Smooth muscle cell (in vitro differentiated cells): ENCODE data around the gene CLDN14. TPM values are rescaled to one million over a fixed set of nuclear protein-coding genes. Genes with fewer than 3 reads are reported as not detected.

Experiments
- DNase-seq: peaks from one replicate; lab custom pipeline; 2025; ENCODE audit not compliant: unreplicated experiment; lab: John Stamatoyannopoulos, UW
- H2AFZ ChIP-seq: fragments of 200-600 bp; sonication (generic); 2 replicates; pipeline ENCODE4 v1.6.0; 2016; ENCODE audit warnings: antibody characterized with exemption, low read depth, mild to moderate bottlenecking
- H3F3A ChIP-seq: fragments of 200-600 bp; sonication (generic); 2 replicates; pipeline ENCODE4 v1.6.0; 2017; ENCODE audit warnings: antibody characterized with exemption, low read depth
- H3K27ac ChIP-seq: fragments of 200-600 bp; sonication (generic); 2 replicates; pipeline ENCODE4 v1.5.1; 2016; ENCODE audit warnings: low read depth, mild to moderate bottlenecking
- H3K27me3 ChIP-seq: fragments of 200-600 bp; sonication (generic); 2 replicates; pipeline ENCODE4 v1.6.1; 2016; ENCODE audit warnings: low read depth, mild to moderate bottlenecking
- H3K36me3 ChIP-seq: fragments of 200-600 bp; sonication (generic); 2 replicates; pipeline ENCODE4 v1.5.1; 2016; ENCODE audit warnings: low read depth
- H3K4me1 ChIP-seq: fragments of 200-600 bp; sonication (generic); 2 replicates; pipeline ENCODE4 v1.5.1; 2016; ENCODE audit warnings: low read depth
- H3K4me2 ChIP-seq: fragments of 200-600 bp; sonication (generic); 2 replicates; pipeline ENCODE4 v1.6.0; 2016; ENCODE audit warnings: mild to moderate bottlenecking
- H3K4me3 ChIP-seq: fragments of 200-600 bp; sonication (generic); 2 replicates; pipeline ENCODE4 v1.5.1; 2016; ENCODE audit warnings: mild to moderate bottlenecking
- H3K79me2 ChIP-seq: fragments of 200-600 bp; sonication (generic); 2 replicates; pipeline ENCODE4 v1.6.0; 2016; ENCODE audit warnings: low read depth, mild to moderate bottlenecking
- H3K9ac ChIP-seq: fragments of 200-600 bp; sonication (generic); 2 replicates; pipeline ENCODE4 v1.6.0; 2016; ENCODE audit warnings: low read depth
- H3K9me3 ChIP-seq: fragments of 200-600 bp; sonication (generic); replicated peaks from 2 replicates; pipeline ENCODE4 v1.5.1; 2016; ENCODE audit warnings: low read depth
- H4K20me1 ChIP-seq: fragments of 200-600 bp; sonication (generic); 2 replicates; pipeline ENCODE4 v1.6.0; 2016; ENCODE audit warnings: low read depth
- WGBS: methylation state at CpG from one replicate; pipeline ENCODE4 v1.1.7; 2016; ENCODE audit warnings: low lambda C conversion rate; 5-methylcytosine and 5-hydroxymethylcytosine counted together
- polyA plus RNA-seq: library from polyadenylated mRNA; unstranded; fragments of >200 nt; fragmentation: Nextera tagmentation; extraction: Ambion mirVana; gene quantifications from 2 replicates; pipeline ENCODE4 v1.2.1, GENCODE V29; 2016
- total RNA-seq: library from RNA; depleted of rRNA; stranded (reverse); fragments of >200 nt; gene quantifications from 2 replicates; pipeline ENCODE4 v1.2.3, GENCODE V29; 2014
- TF ChIP-seq, protein P1 (sequence below): fragments of 200-600 bp; sonication (generic); IDR thresholded peaks from 2 replicates; pipeline ENCODE4 v1.5.1; 2017; ENCODE audit warnings: borderline replicate concordance, mild to moderate bottlenecking, antibody characterized with exemption; ENCODE audit not compliant: insufficient read depth, poor library complexity, severe bottlenecking

Gene CLDN14
- total and polyA plus RNA-seq, 2 experiments from 2014 or later: not detected

DNA sequence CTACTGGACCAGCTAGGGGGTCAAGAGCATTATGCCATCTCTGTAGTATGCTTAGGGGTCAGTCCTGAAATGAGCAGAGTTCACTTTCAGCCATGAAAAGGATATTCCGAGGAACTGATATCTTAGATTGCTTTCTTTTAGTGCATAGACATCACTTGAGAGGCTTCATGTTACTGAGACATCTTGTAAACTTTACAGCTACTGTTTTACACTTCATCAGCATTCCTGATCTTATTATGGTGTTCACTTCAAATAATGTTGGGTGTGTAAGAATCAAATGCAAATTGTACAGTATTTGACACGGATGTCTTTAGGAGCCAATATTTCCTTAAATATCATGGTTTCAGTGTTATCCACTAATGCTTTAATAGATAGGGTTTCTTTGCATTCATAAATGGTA is 22.4 kb upstream of the CLDN14 start:
- no peak overlapping the region for H3K9ac ChIP-seq
- no peaks in the 10 kb centered on the region for H3K79me2 ChIP-seq

DNA sequence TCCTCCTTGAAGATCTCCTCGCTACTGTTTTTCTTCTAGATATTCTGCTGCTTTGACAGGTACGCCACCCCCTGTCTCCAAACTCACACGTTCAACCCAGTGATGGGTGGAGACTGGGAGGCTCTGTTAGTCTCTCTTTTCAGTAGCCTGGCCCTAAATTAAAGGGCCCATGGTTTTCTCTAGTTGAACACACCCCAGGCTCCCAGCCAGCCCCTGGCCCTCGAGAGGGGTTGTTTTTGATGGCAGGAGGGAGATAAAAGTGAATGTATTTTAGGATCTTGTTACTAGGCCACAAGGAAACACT is 21.6 kb upstream of the CLDN14 start:
- 84% methylated on average over 4 of the region's 4 CpGs for WGBS
- Histone ChIP-seq H4K20me1 (no peaks in the 10 kb centered on the region), H3F3A (no peaks in the 10 kb centered on the region), H3K27me3 (no peaks in the 10 kb centered on the region), H3K4me1 (no peaks in the 10 kb centered on the region), H2AFZ (no peak overlapping the region), H3K9ac (no peak overlapping the region), H3K79me2 (no peaks in the 10 kb centered on the region), H3K9me3 (no peaks in the 10 kb centered on the region), H3K36me3 (no peaks in the 10 kb centered on the region), H3K4me3 (no peak overlapping the region), H3K27ac (no peak overlapping the region), H3K4me2 (no peak overlapping the region)
- DNase-seq: no peak
- TF ChIP-seq, protein P1, sequence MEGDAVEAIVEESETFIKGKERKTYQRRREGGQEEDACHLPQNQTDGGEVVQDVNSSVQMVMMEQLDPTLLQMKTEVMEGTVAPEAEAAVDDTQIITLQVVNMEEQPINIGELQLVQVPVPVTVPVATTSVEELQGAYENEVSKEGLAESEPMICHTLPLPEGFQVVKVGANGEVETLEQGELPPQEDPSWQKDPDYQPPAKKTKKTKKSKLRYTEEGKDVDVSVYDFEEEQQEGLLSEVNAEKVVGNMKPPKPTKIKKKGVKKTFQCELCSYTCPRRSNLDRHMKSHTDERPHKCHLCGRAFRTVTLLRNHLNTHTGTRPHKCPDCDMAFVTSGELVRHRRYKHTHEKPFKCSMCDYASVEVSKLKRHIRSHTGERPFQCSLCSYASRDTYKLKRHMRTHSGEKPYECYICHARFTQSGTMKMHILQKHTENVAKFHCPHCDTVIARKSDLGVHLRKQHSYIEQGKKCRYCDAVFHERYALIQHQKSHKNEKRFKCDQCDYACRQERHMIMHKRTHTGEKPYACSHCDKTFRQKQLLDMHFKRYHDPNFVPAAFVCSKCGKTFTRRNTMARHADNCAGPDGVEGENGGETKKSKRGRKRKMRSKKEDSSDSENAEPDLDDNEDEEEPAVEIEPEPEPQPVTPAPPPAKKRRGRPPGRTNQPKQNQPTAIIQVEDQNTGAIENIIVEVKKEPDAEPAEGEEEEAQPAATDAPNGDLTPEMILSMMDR: no peak

More for the DNA sequence above, 22.4 kb upstream of the CLDN14 start:
- Histone ChIP-seq H3K4me1 (no peaks in the 10 kb centered on the region), H3K36me3 (no peaks in the 10 kb centered on the region), H4K20me1 (no peaks in the 10 kb centered on the region), H3K4me2 (no peak overlapping the region), H2AFZ (no peak overlapping the region), H3K27me3 (no peaks in the 10 kb centered on the region), H3K4me3 (no peak overlapping the region), H3K27ac (no peak overlapping the region), H3F3A (no peaks in the 10 kb centered on the region), H3K9me3 (no peaks in the 10 kb centered on the region)
- TF ChIP-seq, protein P1: no peak
- no peak for DNase-seq
- WGBS: 77% methylated on average over 2 of the region's 2 CpGs

DNA sequence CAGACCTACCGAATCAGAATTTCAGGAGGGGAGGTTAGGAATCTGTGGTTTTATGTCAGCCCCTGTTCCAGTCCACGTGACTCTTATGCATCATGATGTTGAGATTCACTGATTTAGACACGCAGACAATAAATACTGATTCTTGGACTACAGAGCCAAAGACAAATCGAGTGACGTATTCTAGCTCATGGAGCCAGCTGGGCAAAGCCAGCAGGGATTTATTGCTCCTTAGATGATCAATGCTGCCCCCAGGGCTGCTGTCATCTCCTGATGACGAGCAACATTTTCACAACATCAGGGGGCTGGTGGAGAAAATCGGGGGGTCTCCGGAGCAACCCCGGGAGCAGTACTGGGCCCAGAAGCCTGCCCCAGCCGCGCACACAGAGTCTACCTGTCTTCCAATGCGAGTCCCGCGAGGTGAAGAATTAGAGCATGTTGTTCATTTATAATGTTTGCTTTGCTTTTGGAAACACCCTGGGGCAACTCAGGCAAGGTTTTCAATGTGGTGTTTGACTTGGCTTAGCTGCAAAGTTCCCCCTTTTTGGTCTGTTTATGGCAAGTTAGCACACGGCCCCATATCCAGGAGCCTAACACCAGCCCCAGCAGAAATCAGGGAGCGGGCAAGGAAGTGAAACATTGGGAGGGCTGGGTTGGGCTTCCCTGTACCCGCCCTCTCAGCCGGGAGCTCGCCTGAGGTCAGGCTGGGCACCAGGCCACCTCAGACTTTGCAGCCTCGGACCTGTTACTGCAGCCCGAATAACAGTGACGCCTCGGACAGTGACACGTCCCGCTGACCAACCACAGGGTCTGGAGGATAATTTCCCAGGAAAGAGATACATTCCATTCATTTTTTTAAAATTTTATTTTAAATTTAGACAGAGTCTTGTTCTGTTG is 19.9 kb upstream of the CLDN14 start:
- Histone ChIP-seq H3K4me2 (no peak overlapping the region), H3K27ac (no peak overlapping the region), H4K20me1 (no peaks in the 10 kb centered on the region), H3F3A (no peaks in the 10 kb centered on the region), H3K27me3 (no peaks in the 10 kb centered on the region), H3K4me3 (no peak overlapping the region), H3K79me2 (no peaks in the 10 kb centered on the region), H3K36me3 (no peaks in the 10 kb centered on the region), H3K9ac (no peak overlapping the region), H3K9me3 (no peaks in the 10 kb centered on the region), H2AFZ (no peak overlapping the region), H3K4me1 (no peaks in the 10 kb centered on the region)
- no peak for DNase-seq
- TF ChIP-seq, protein P1: no peak
- WGBS: 86% methylated on average over 25 of the region's 25 CpGs

DNA sequence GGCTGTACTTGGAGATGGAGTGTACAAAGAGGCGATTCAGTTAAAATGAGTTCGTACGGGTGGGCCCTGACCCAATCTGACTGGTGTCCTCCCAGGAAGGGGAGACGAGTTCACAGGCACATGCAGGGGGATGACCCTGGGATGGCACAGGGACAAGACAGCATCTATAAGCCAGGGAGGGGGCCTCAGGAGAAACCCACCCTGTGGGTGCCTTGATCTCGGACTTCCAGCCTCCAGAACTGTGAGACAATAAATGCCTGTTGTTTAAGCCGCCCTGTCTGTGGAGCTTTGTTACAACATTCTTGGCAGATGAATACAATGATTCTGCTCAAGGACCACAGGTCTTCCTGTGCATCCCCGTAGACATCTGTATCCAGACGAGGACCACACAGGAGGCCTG is 14.6 kb upstream of the CLDN14 start:
- no peak for DNase-seq
- Histone ChIP-seq H3K27ac (no peak overlapping the region), H3K4me2 (no peak overlapping the region), H3K4me3 (no peak overlapping the region), H3F3A (no peaks in the 10 kb centered on the region), H3K27me3 (no peaks in the 10 kb centered on the region), H3K36me3 (no peaks in the 10 kb centered on the region), H3K9me3 (no peaks in the 10 kb centered on the region), H3K79me2 (no peaks in the 10 kb centered on the region), H3K9ac (no peak overlapping the region), H2AFZ (no peak overlapping the region), H4K20me1 (no peaks in the 10 kb centered on the region), H3K4me1 (peaks cover 5% of the 10 kb centered on the region)
- TF ChIP-seq, protein P1: no peak
- WGBS: 88% methylated on average over 8 of the region's 8 CpGs
